GM15510 (cell line): ENCODE results near the gene ZNF525.
A peak's percentile ranks its signal among the peaks of the same experiment; 100 is the strongest.

Experiments used
- POLR2A ChIP-seq: IDR thresholded peaks from 3 replicates; pipeline ENCODE4 v1.6.1; 2011; ENCODE audit warnings: borderline replicate concordance; ENCODE audit not compliant: insufficient read length; ENCODE audit errors: extremely low read depth

Gene ZNF525

GRCh38 chr19:53394522-53394973 lies 29.0 kb downstream of the ZNF525 start:
- no peak for TF ChIP-seq POLR2A

- TF ChIP-seq POLR2A = peak; percentile 85
Measured at GRCh38 chr19:53394974-53395839, 29.7 kb downstream of the ZNF525 start, which contains the start of gene ZNF765. Gene ZNF765, plus strand, starts transcription at chr19:53395149. Its CDS starts 2,867 bp downstream, at chr19:53398016.

GRCh38 chr19:53396525-53396868 lies 31.0 kb downstream of the ZNF525 start:
- TF ChIP-seq POLR2A = no peak

- TF ChIP-seq POLR2A = no peak
Measured at GRCh38 chr19:53409505-53410204, 44.1 kb downstream of the ZNF525 start.

GRCh38 chr19:53422551-53422950 lies 57.0 kb downstream of the ZNF525 start:
- no peak for TF ChIP-seq POLR2A

- TF ChIP-seq POLR2A = no peak
Measured at GRCh38 chr19:53424968-53425597, 59.6 kb downstream of the ZNF525 start.

GRCh38 chr19:53431399-53432087 lies 66.0 kb downstream of the ZNF525 start, which contains the start of gene ZNF761:
Gene ZNF761, plus strand, starts transcription at chr19:53431984. Its CDS starts 15,285 bp downstream, at chr19:53447269.
- peak; percentile 90 for TF ChIP-seq POLR2A

- no peak for TF ChIP-seq POLR2A
Measured at GRCh38 chr19:53432088-53432661, 66.7 kb downstream of the ZNF525 start.
